Hematopoietic multipotent progenitor cell treated with erythropoietin and hydrocortisone succinate and interleukin-3 and kit ligand, for 17 days (in vitro differentiated cells): ENCODE results near the gene TNNT3.

Source experiments
- DNase-seq: peaks from one replicate; pipeline ENCODE4 v3.0.0-alpha.2; 2015; ENCODE audit warnings: low spot score

The TNNT3 gene

DNA sequence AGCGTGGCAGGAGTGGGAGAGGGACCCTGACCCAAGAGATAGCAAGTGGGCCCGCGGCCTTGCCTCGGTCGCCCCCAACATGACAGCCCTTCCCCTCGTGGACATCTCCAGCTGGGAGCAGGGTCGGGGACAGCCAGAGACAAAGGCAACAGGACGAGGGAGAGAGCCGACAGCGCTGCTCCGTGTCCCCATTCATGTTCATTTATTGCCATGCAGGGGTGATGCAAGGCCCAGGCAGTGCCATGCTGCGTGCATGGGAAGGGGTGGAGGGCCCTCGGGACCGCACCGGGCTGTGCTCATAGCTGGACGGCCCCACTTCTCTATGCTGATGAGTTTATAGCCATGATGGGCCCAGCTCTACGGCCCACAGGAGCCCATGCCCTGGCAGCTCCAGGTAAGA is 40.3 kb downstream of the TNNT3 start:
- no peak for DNase-seq

DNA sequence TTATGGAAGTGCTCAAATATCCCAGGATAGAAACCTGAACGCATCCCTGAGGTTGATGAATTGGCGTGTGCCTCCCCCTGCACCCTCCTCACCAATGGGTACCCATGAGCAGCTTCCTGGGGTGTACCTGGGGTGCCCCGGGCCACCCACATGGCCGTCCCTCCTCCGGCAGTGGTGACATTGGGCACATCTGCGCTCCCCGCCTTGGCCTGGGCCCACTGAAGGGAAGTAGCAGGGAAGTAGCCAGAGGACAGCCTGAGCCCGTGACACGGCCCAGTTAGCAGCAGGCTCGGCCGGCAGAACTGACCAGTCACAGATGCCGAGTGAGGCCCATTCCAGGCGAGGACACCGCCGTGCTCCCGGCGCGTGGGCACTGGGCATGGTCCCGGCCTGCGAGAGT is 44.4 kb downstream of the TNNT3 start:
- DNase-seq, result no peak

DNA sequence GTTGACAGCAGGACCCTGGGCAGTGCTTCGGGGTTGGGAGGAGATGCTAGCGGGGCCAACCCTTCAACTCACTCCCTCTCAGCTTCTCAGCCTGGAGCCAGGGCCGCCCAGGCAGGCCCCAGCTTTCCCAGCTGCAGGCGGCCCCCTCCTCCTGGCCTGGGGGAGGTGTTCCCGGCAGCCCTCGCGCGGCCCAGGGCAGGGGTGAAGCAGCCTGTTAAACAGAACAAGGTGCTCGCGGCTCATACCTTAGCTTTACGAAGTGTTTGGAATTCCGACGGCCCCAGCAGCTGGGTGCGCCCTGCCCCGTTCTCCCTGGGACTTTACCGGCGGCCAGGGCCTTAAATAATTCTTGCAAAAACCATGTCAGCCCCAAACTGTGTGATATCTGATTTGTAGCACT is 44.8 kb downstream of the TNNT3 start:
- no peak for DNase-seq

DNA sequence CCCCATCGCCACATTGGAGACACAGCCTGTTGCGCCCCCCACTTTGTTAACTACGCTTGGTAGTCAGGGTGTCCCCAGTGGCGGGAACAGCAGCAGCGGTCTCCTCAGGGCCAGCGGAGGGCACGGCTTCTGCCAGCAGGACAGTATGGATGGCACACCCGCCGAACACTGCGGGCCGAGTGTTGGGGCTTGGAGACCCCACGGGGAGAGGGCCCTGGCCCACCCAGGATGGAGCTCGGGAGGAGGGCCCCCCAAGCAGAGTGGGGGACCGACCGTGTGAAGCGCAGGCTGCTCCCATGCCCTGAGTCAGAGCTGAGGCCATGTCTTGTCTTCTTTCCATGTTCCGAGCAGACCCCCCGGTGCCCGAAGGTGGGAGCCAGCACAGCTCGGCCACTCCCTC is 45.5 kb downstream of the TNNT3 start:
- no peak for DNase-seq

DNA sequence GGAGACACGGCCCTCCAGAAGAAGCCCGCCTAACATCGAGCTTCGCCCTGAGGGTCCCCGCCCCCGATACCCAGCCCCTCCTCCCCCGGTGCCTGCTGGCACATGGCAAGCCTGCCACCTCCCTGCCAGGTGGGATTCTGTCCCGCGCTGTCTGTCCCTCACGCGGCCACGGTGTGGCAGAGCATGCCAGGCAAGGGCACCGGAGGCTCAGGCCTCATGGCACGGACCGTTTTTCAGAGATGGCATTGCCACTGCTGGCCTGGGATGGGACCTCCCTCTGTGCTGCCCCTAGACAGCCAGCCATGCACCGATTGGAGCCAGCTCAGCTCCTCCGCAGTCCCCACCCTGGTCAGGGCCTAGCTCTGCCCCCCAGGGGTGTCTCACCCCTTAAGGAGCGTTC is 47.0 kb downstream of the TNNT3 start:
- no peak for DNase-seq

DNA sequence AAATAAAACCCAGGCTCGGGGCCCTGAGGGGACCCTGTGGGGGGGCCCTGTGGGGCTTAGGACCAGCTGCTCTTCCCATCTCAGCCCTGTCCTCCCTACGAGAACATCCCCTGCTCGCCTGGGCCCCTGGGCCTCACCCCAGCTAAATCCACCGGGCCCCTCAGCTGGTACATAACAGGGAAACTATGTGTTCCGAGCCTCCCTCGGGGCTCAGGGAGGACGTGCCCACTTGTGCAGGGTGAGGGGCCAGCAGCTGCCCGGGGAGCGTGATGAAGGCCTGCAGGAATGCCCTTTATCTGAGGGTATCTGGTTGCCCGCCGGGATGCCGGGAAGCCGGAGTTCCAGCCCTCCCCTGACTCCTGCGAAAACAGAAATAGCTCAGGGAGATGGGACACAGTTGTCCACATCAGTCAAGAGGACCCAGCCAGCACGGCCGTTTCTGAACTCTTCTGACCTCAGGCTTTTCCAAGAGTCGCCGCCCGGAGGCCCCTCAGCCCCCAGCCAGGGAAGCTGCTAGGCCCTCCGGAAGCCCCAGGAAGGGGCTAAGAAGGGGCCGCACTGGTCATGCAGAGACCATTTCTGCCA is 48.2 kb downstream of the TNNT3 start:
- no peak for DNase-seq

DNA sequence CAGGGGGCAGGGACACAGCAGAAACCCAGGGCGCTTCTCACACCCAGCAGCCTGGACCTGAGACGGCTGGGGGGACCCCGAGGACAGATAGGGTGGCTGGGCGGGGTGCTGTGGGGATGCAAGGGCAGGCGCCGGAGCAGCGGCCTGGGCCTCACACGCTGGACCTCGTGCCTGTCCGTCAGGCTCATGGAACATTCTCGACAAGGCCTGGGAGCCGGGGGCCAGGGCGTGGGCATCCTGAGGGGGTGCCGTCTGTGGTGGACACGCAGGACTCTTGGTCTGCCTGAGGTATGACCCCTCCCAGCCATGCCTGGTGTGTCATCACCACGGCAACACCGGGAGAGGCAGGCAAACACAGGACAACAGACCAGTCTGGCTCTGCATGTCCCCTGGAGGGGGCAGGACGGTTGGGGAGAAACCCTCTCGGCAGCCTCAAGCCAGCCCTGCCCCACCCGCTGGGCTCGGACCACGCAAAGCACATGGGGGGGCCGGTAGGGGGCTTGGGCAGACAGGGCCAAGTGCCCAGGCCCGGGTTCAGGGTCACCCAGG is 49.0 kb downstream of the TNNT3 start:
- no peak for DNase-seq

DNA sequence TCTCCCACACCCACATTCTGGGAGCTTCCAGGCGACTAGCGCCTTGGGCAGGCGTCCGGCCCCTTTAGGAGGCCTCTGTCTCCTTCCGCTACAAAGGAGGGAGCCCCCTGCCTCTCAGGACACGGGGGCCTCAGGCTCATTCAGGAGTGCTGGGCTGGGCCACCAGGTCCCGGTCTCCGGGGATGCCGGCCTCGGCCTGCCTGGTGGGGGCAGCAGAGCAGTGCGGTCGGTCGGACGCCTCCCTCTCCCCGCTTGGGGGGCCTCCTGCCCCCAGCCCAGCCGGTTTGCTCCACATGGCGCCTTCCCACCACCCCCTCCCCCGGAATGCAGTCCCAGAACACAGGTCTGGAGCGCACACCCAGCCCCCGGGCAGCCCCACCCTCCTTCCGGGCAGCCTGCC is 49.5 kb downstream of the TNNT3 start:
- no peak for DNase-seq

DNA sequence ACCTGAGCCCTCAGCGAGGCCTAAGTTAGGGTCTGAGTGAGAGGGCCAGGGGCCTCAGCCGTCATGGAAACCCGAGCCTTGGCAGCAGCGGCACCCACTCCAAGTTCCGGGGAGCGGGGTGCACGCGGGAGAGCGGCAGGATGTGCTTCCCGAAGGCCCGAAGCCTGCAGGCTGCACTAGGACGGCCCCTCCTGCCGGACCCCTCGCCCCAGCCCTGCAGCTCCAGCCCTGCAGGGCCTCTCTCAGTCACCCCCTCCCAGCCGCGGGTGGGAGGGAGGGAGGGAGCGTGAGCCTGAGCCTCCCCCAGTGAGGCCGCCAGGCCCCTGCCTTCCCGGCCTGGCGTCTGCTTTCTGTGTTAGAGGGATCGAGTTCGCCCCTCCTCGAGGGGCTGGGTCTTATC is 50.3 kb downstream of the TNNT3 start:
- DNase-seq, result no peak

DNA sequence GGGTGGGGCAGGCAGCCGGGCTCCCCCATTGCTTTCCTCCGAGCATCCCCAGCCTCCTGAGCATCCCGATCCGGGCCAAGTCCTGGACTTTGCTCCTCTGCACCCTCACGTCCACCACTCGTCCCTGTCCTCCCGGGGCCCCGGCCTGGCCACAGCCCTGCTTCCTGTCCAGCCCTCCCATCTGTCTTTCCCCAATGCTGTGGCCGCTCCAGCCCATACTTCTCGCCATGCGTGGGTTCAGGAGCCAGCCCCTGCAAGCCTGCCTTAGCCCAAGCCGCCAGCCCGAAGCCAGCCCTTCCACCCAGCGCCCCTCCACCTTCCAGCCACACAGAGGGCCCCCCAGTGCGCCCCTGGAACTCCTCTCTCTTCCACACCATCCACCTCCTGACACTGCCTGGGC is 51.5 kb downstream of the TNNT3 start:
- no peak for DNase-seq

DNA sequence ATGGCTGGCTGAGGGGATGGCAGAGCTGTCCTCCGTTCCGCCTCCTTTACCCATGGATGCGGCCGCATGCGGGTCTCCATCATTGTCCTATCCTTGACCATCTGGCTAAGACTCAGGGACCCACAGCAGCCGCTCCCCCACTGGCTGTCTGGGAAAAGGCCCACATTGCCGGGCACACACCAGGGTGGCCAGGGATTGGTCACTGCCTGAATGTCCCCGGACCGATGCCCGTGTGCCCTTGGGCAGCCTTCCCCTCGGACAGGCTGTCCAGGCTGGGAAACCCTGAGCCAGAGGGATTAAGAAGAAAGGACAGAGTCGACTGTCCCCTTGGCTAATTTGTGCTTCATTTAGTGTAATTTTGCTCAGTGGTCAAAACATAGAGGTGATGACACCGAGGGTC is 55.7 kb downstream of the TNNT3 start:
- no peak for DNase-seq

DNA sequence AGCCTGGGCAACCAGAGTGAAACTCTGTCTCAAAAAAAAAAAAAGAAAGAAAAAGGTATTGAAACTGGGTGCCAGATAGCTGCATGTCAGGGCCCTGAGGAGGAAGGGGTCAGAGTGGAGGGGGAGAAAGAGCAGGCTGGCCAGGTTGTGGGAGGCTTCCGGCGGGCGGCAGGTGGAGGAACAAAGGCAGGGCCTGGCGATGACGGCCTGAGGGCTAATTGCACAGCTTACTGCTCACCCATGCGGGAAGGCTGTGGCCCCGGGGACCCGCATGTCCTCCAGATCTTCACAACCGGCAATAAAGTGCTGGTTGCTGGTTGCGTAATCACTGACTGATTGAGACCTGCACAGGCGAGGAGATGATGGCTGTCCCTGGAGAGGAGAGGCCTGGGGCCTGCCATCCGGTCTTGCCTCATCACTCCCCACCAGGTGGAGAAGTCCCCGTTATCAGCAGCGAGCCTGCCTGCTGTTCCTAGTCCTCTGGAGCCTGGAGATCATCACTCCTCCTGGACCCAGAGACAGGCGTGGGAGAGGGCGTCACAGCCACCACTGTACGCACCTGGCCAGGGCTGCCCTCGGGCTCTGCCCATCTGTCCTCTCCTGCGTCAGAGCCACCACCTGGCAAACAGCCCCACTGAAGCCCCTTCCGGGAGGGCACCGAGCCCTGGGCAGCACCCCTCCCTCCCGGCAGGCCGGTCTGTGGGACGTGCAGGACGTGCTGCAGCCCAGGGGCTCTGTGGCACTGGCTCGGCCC is 59.4 kb downstream of the TNNT3 start:
- no peak for DNase-seq

DNA sequence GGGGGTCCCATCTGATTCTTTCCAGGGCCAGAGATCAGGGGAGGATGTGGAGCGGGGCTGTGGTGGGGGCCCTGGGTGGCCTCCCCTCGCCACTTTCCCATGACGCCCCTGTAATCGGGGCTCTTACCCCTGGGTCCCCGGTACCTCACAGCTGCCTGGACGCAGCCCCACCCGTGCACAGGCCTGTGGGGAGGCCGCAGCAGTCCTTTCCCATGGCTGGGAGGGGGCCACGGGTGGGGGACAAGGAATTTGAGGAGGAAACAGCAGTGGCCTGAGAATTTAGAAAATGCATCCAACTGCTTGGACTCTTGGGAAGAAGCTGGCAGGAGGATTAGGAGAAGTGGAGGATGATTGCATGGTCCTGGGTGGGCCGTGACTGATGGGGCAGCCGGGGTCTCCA is 60.1 kb downstream of the TNNT3 start:
- no peak for DNase-seq

DNA sequence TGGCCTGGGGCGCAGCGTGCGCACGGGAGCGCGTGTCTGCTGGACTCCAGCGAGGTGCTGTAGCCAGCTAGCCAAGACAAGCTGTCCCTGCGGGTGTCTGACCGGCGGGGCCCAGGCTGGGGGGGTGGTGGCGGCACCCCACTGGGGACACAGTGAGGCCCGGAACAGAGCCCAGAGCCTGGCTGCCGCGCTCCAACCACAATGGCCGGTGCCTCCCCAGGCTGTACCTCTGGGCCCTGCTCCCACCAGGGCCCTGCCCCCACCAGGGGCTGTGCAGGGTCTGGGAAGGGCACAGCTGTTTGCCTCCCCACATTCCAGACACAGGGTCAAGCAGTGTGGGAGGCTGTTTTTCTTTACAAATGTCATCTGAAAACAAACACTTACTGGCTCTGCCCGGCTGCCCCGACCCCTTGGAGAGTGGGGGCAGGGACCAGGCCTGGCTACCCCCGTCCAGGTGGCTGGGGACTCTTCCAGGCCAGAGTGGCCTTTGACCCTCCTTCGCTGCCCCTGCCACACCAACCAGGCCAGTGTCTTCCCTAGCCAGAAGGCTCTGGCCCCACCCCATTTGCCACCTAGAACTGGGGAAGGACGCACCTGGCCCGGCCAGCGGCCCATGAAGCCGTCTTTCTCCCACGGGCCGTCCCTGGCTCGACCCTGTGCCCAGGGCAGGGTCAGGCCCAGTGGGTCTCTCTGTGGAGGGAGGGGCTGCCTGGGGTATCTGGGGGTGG is 63.5 kb downstream of the TNNT3 start:
- no peak for DNase-seq

DNA sequence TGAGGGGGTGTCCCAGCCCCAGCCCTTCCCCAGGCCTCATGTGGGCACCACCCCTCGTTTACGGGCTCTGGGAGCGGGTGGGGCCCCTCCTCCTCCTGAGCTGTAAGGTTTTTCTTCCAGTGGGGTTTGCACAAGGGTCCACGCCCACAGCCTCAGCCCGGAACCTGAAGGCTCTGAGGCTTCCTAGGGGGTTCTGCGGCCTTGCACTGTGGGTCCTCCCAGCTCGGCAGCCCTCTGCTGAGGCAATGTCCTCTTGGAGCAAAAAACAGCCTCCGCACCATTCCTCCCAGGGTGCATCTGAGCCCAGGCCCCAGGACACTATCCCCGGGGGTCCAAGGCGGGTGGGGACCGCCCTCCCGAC is 64.1 kb downstream of the TNNT3 start:
- DNase-seq, result no peak

DNA sequence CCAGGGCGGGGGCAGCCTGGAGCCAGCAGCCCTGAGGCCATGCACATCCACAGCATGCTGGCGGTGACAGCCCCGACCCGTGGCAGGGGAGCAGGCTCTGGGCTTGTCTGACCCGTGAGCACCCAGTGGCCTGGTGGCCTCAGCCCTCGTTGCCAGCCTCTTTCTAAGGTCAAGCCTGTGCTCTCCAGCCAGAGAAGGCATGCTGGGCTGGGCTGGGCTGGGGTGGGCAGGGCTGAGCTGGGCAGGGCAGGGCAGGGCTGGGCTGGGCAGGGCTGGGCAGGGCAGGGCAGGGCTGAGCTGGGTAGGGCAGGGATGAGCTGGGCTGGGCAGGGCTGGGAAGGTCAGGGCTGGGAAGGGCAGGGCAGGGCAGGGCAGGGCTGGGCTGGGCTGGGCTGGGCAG is 67.5 kb downstream of the TNNT3 start:
- no peak for DNase-seq

DNA sequence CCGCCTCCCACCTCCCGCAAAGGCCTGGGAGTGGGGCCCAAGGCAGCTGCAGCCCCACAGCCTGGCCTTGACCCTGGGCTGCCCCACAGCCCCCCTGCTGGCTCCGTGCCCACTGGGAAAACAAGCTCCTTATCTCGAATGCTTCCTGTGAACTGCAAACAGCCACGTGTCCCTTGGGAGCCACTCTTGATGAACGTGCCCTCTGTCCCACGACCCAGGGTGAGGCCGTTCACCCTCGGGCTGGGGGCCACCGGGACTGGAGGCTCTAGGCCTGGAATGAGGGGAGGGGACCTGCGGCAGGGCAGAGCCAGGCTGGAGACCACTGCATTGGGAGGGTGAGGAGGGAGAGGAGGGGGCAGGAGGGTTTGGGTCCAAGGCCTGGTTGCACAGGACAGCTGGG is 68.7 kb downstream of the TNNT3 start:
- no peak for DNase-seq
